ACC112 (cell line): Measurements from ENCODE around the gene TERT.

ENCODE experiments used
- H2AFZ ChIP-seq: fragments of 200-600 bp; sonication (generic); one replicate; pipeline ENCODE4 v1.6.0; 2017; ENCODE audit warnings: antibody characterized with exemption, low read length; ENCODE audit not compliant: unreplicated experiment
- H3K27ac ChIP-seq: fragments of 200-600 bp; sonication (generic); 2 replicates; pipeline ENCODE4 v1.5.1; 2014; ENCODE audit warnings: low read depth, mild to moderate bottlenecking, antibody characterized with exemption, low read length, moderate library complexity
- H3K27me3 ChIP-seq: fragments of 200-600 bp; sonication (generic); 2 replicates; pipeline ENCODE4 v1.6.1; 2014; ENCODE audit warnings: mild to moderate bottlenecking, antibody characterized with exemption, low read length, moderate library complexity, mixed read lengths; ENCODE audit not compliant: insufficient read depth
- H3K36me3 ChIP-seq: fragments of 200-600 bp; sonication (generic); 2 replicates; pipeline ENCODE4 v1.6.1; 2016; ENCODE audit warnings: mild to moderate bottlenecking, antibody characterized with exemption, low read length, moderate library complexity, mixed read lengths; ENCODE audit not compliant: insufficient read depth
- H3K4me1 ChIP-seq: fragments of 200-600 bp; sonication (generic); one replicate; pipeline ENCODE4 v1.6.1; 2016; ENCODE audit warnings: low read length, mixed read lengths; ENCODE audit not compliant: insufficient read depth, unreplicated experiment, control insufficient read depth
- H3K4me3 ChIP-seq: fragments of 200-600 bp; sonication (generic); 2 replicates; pipeline ENCODE4 v1.5.1; 2014; ENCODE audit warnings: mild to moderate bottlenecking, low read depth, low read length
- H3K79me2 ChIP-seq: fragments of 200-600 bp; sonication (generic); one replicate; pipeline ENCODE4 v1.6.0; 2016; ENCODE audit warnings: low read length; ENCODE audit not compliant: control insufficient read depth, unreplicated experiment, insufficient read depth

TERT gene

DNA sequence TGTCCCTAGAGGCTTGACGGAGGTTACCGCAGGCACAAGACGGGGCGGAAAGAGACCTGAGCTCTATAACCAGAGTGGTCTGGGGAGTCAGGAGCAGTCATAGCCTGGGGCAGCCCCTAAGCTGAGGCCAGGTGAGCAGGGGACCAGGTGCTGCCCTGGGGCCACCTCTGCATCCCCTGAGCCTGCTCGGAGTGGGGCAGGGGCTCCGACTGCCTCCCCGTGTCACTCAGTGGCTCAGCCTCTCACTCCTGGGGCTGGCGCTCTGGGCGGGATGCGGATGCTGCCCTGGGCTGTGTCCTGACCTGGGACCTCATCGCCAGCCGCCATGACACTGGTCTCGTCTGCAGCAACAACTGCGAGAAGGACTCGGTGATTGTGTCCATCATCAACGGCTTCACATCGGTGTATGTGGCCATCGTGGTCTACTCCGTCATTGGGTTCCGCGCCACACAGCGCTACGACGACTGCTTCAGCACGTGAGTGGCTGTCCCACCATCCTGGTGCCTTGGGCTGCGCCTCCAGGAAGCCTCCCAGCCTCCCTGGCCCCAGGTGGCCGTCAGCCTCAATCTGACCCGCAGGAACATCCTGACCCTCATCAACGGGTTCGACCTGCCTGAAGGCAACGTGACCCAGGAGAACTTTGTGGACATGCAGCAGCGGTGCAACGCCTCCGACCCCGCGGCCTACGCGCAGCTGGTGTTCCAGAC is 78.5 kb downstream of the TERT start:
- H2AFZ ChIP-seq, result no peak overlapping the region
- H3K79me2 ChIP-seq, result no peaks in the 10 kb centered on the region
- H3K27ac ChIP-seq, result no peak overlapping the region
- no peaks in the 10 kb centered on the region for H3K4me1 ChIP-seq
- peaks cover 12% of the 10 kb centered on the region; the same call in 1 of the 2 replicates for H3K27me3 ChIP-seq
- no peak overlapping the region for H3K4me3 ChIP-seq
- no peaks in the 10 kb centered on the region for H3K36me3 ChIP-seq

DNA sequence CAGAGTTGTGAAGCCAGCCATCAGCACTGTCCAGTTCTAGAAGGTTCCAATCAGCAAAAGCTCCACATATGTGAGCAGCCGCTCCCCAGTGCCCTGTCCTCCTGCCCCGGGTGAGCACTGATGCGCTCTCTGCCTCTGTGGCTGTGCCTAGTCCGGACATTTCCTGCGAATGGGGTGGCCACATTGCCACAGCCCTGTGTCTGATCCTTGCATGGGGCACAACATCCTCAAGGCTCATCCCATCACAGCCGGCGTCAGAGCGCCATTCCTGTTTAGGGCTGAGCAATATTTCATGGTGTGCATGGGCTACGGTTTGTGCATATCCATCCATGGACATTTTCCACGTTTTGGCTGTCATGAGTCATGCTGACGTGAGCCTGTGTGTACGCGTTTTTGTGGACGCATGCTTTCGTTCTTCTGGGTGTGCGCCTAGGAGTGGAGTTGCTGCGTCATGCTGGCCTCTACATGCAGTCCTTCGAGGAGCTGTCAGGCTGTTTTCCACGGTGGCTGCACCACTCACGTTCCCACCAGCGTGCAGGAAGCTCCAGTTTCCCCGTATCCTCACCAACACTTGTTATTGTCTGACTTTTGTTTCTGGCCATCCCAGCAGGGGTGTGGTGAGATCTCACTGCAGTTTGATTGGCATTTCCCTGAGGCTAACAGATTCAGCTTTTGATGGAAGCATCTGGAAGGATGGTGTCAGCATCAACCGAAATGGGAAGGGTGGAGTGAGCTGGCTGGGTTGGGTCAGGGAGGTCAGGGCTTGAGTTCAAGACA is 79.4 kb downstream of the TERT start:
- Histone ChIP-seq H2AFZ (no peak overlapping the region), H3K4me3 (no peak overlapping the region), H3K36me3 (no peaks in the 10 kb centered on the region), H3K27me3 (peaks cover 12% of the 10 kb centered on the region; the same call in 1 of the 2 replicates), H3K27ac (no peak overlapping the region), H3K4me1 (no peaks in the 10 kb centered on the region), H3K79me2 (no peaks in the 10 kb centered on the region)

DNA sequence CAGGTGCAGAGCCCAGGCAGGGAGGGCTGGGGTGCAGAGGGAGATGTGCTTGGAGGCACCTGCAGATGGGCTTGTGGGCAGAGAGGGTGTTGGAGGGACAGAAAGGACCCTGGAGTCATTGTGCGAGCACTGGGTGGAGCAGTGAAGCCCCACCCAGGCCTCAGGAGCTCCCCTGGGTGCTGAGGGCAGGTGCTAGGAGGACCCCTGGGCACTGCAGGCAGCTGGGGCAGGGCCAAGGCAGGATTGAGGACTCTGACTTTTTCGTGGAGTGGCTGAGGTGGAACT is 80.0 kb downstream of the TERT start:
- H3K27ac ChIP-seq, result no peak overlapping the region
- H3K27me3 ChIP-seq, result peaks cover 12% of the 10 kb centered on the region; the same call in 1 of the 2 replicates
- H3K36me3 ChIP-seq, result no peaks in the 10 kb centered on the region
- no peak overlapping the region for H2AFZ ChIP-seq
- no peak overlapping the region for H3K4me3 ChIP-seq
- no peaks in the 10 kb centered on the region for H3K4me1 ChIP-seq
- H3K79me2 ChIP-seq, result no peaks in the 10 kb centered on the region

DNA sequence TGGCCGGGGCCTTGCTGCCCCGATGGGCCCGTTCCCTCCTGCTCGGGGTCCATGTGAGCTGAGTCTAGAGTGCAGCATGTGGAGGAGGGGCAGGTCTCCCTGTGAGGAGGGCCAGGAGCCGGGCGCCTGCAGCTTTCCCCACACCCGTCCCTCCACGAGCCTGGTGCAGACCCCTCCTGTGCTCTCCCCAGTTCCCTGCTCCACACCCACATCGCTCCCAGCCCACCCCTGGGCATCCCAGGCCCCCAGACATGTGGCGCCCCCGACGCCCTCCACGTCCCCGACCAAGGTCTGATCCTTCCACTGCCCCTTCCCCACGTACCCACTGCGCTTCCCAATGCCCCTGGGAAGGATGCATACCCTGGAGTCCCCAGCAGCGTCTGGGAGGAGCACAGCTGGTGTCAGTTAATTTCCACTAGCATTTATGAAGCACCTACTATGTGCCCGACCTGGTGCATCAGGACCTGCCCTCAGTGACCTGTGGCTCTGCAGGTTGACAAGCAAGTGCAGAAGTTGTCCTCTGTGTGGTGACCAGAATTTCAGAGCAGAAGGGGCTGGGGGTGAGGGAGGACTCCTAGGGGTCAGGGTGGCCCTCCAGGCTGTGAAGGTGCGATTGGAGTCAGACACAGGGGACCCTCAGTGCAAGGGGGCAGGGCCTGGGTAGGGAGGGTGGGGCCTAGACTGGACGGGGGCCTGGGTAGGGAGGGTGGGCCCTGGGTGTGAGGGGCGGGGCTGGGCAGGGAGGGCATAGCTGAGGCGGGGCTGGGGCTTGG is 80.5 kb downstream of the TERT start:
- Histone ChIP-seq H3K27me3 (peaks cover 7% of the 10 kb centered on the region; the same call in 1 of the 2 replicates), H3K4me1 (no peaks in the 10 kb centered on the region), H3K36me3 (no peaks in the 10 kb centered on the region), H3K27ac (no peak overlapping the region), H3K79me2 (no peaks in the 10 kb centered on the region), H2AFZ (no peak overlapping the region), H3K4me3 (no peak overlapping the region)

DNA sequence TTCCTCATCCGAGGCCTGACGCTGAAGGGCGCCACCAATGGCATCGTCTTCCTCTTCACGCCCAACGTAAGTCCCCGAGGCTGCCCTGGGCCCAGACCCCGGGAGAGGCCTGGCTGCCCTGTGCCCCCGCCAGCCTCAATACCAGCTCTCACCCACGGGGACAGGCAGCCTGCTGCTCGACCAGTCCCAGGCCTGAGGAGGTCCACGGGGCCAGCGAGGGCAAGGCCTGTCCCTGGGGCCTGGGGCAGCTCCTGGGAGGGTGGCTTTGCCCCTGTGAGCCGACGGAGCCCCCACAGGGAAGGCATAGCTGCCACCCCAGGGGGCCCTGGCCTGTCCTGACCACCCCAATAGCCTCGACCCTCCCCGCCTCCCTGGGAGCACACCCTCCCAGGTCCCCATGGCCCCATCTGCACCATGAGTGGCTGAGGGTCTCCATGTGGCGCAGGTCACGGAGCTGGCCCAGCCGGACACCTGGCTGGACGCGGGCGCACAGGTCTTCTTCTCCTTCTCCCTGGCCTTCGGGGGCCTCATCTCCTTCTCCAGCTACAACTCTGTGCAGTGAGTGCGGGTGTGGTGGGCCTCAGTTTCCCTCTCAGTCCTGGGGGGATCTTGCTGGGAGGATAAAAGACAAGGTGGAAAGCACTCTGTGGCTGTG is 81.2 kb downstream of the TERT start:
- no peak overlapping the region for H2AFZ ChIP-seq
- no peaks in the 10 kb centered on the region for H3K4me1 ChIP-seq
- no peak overlapping the region for H3K4me3 ChIP-seq
- H3K27me3 ChIP-seq, result peaks cover 7% of the 10 kb centered on the region; the same call in 1 of the 2 replicates
- H3K79me2 ChIP-seq, result no peaks in the 10 kb centered on the region
- no peak overlapping the region for H3K27ac ChIP-seq
- H3K36me3 ChIP-seq, result no peaks in the 10 kb centered on the region

DNA sequence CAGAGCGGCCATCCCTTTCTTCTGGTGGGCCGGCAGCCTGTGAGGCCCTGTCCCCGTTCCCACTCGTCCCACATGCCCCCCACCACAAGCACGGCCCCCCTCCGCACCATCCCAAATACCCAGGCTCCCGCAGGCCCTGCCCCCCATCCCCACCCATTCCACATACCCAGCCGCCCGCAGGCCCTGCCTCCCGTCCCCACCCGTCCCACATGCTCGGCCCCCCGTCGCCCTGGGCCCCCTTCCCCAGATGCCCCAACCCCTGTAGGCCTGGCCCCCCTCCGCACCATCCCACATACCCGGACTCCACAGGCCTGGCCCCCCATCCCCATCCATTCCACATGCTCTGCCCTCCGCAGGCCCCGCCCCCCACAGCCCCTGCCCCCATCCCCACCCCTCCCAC is 82.0 kb downstream of the TERT start:
- Histone ChIP-seq H3K36me3 (no peaks in the 10 kb centered on the region), H3K4me1 (no peaks in the 10 kb centered on the region), H3K4me3 (no peak overlapping the region), H2AFZ (no peak overlapping the region), H3K79me2 (no peaks in the 10 kb centered on the region), H3K27ac (no peak overlapping the region), H3K27me3 (peaks cover 8% of the 10 kb centered on the region)

DNA sequence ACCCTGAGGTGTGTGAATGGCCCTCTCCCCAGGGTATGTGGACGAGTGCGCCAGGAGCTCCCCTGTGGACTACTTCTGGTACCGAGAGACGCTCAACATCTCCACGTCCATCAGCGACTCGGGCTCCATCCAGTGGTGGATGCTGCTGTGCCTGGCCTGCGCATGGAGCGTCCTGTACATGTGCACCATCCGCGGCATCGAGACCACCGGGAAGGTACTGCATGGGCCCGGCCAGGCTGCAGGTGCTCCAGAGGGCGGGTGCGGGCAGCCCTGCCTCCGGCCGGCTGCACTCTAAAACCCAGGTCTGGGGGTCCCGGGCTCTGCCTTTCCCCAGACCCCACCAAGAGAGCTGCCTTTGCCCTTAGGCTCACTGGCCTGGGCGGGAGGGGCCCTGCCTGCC is 82.6 kb downstream of the TERT start:
- Histone ChIP-seq H3K36me3 (no peaks in the 10 kb centered on the region), H2AFZ (no peak overlapping the region), H3K4me1 (no peaks in the 10 kb centered on the region), H3K27me3 (peaks cover 11% of the 10 kb centered on the region), H3K4me3 (no peak overlapping the region), H3K79me2 (no peaks in the 10 kb centered on the region), H3K27ac (no peak overlapping the region)

DNA sequence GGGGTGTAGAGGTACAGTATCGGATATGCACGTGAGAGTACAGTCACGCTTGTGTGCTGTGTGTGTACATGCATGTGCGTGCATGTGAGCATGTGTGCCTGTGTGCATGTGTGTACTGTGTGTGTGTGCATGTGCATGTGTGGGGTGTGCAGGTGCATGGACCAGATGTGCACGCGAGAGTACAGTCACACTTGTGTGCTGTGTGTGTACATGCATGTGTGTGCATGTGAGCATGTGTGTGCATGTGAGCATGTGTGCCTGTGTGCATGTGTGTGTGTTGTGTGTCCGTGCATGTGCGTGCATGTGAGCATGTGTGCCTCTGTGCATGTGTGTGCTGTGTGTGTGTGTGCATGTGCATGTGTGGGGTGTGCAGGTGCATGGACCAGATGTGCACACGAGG is 83.2 kb downstream of the TERT start:
- Histone ChIP-seq H3K36me3 (no peaks in the 10 kb centered on the region), H3K79me2 (no peaks in the 10 kb centered on the region), H3K27me3 (peaks cover 16% of the 10 kb centered on the region), H3K4me1 (no peaks in the 10 kb centered on the region), H3K27ac (no peak overlapping the region), H3K4me3 (no peak overlapping the region), H2AFZ (no peak overlapping the region)

DNA sequence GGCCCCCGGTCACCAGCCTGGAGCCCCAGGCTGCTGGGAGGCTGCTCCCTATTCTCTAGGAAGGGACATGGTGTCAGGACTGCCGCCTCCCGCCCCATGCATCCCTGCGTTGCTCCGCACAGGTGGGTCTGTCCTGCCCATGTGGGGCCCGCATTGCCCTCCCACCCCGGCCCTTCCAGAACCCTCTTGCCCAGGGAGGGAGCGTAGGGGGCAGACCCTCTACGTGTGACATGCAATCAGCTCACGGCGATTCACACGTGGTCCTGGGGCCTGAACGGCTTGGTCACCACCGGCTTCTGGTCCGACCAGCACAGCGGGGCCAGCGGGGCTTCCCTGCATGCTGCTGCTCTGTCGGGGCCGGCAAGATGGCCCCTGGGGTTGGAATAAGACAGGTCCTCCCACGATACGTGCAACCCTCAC is 84.0 kb downstream of the TERT start:
- no peaks in the 10 kb centered on the region for H3K79me2 ChIP-seq
- no peak overlapping the region for H3K4me3 ChIP-seq
- no peak overlapping the region for H2AFZ ChIP-seq
- H3K36me3 ChIP-seq, result no peaks in the 10 kb centered on the region
- no peaks in the 10 kb centered on the region for H3K4me1 ChIP-seq
- peaks cover 25% of the 10 kb centered on the region for H3K27me3 ChIP-seq
- H3K27ac ChIP-seq, result no peak overlapping the region

DNA sequence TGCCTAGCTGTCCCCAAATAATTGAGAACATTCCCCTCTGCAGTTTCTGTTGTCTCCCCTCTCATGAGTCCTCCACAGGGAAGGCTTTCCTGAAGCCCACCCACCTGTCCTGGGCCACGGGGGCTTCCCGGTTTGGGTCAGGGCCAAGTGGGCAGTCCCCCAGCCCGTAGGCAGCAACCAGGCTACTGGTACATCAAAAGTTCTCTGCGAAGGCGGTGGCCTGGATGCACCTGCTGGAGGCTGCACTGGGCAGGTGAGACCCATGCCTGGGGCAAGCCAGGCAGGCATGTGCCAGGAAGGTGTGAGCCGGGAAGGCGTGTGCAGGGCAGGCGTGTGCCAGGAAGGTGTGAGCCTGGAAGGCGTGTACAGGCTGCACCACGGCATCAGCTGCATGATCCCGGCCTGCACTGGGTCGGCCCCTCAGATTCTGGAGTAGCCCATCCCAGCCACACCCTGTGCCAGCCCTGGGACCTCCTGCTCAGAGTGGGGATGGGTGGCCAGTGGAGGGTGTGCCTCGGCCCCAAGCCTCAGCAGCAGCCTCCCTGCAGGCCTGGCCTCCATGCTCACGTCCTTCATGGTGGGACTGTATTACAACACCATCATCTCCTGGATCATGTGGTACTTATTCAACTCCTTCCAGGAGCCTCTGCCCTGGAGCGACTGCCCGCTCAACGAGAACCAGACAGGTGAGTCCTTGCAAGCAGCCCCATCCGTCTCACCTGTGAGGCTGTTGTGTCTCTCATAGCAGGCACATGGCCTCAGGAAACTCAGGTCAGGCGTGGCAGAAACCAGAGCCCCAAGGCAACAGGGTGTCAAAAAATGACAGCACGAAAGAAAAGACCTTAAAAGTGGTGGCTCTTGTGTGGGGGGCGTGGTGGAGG is 84.7 kb downstream of the TERT start:
- H3K4me1 ChIP-seq, result no peaks in the 10 kb centered on the region

More for the DNA sequence above, 84.7 kb downstream of the TERT start:
- Histone ChIP-seq H3K27me3 (peaks cover 32% of the 10 kb centered on the region), H3K79me2 (no peaks in the 10 kb centered on the region), H3K27ac (no peak overlapping the region), H3K4me3 (no peak overlapping the region), H3K36me3 (no peaks in the 10 kb centered on the region), H2AFZ (no peak overlapping the region)
